Ovary (tissue), 9 donors: ENCODE results near the gene CENATAC. TPM values are rescaled to one million over a fixed set of nuclear protein-coding genes. Genes with fewer than 3 reads are reported as not detected.
"Not testable (repeated sequence)": the region's sequence is repeated elsewhere in the genome, so short reads cannot be mapped to it uniquely, and the experiment has no call there.

Experiments used
- DNase-seq, 5 donors: peaks; one replicate each; pipeline ENCODE4 v3.0.0-alpha.2; 2019 to 2020
- H3K27ac ChIP-seq, 2 donors: fragments of 200-600 bp; one replicate each; pipeline versions ENCODE4 v1.5.1 to v1.8.0; 2019 to 2022
- H3K27me3 ChIP-seq: fragments of 200-600 bp; one replicate; pipeline ENCODE4 v1.8.0; 2022
- H3K36me3 ChIP-seq: fragments of 200-600 bp; sonication (generic); one replicate; pipeline ENCODE4 v1.5.1; 2019
- H3K4me1 ChIP-seq: one replicate; pipeline ENCODE4 v1.8.1; 2013; ENCODE audit warnings: mild to moderate bottlenecking, moderate library complexity; ENCODE audit not compliant: insufficient read depth
- H3K4me3 ChIP-seq: fragments of 200-600 bp; sonication (generic); one replicate; pipeline ENCODE4 v1.5.1; 2017
- H3K9me3 ChIP-seq, 2 donors: fragments of 200-600 bp in 1 of 2; sonication (generic) in 1 of 2; one replicate each; pipeline versions ENCODE4 v1.5.1 to v1.8.1; 2013 to 2019; ENCODE audit warnings: mild to moderate bottlenecking in 1 of 2, moderate library complexity in 1 of 2
- CTCF ChIP-seq, 3 donors: fragments of 450-650 bp in 2 of 3; fragments of 200-600 bp in 1 of 3; IDR thresholded peaks; one replicate each; pipeline versions ENCODE4 v1.5.1 to v1.8.0; 2016 to 2022; ENCODE audit warnings: antibody characterized with exemption in 3 of 3, mild to moderate bottlenecking in 1 of 3
- EP300 ChIP-seq: sonication (generic); formaldehyde crosslinking; IDR thresholded peaks from one replicate; pipeline ENCODE4 v1.6.1; 2017; ENCODE audit warnings: antibody characterized with exemption
- POLR2A ChIP-seq: fragments of 450-650 bp; IDR thresholded peaks from one replicate; pipeline ENCODE4 v1.6.1; 2017; ENCODE audit warnings: antibody characterized with exemption, mild to moderate bottlenecking, moderate library complexity
- WGBS, 3 donors: extraction: QIAGEN DNeasy Blood & Tissue Kit in 1 of 3; methylation state at CpG; one replicate each; pipeline versions ENCODE4 v1.1.5 to v1.1.7; 2013 to 2017; 5-methylcytosine and 5-hydroxymethylcytosine counted together
- intact Hi-C, 4 donors: fragments of 100-400 bp; cut with DNase I; formaldehyde crosslinking; loops; one replicate each; pipeline versions ENCODE4 v1.11.0 to v1.15.1; 2022 to 2023
- polyA plus RNA-seq, 2 donors: library from polyadenylated mRNA; stranded (reverse); fragments of 200-250 nt in 1 of 2; fragments of 350-450 nt in 1 of 2; fragmentation: Illumina TruSeq in 1 of 2; extraction: RNeasy Lipid Tissue Mini Kit (QIAGEN cat#74804) in 1 of 2; gene quantifications; one replicate each; pipeline ENCODE4 v1.2.3, GENCODE V29; 2013 to 2014
- total RNA-seq, 7 donors: library from RNA; depleted of rRNA in 2 of 7; stranded (reverse); fragments of >200 nt in 2 of 7; fragmentation: NEBNext Ultra II Directional in 3 of 7; extraction: Animal tissue kit (Norgen Biotek cat#: 25700) in 3 of 7; gene quantifications; one replicate each; pipeline versions ENCODE4 v1.1.0 to v1.2.4, GENCODE V29; 2016 to 2023
- donor health status: DM: no; HTN: no; CAD: no; lungs with moderate emphysema.
- donor health status: DM: no; HTN: no; CAD: no.
- donor health status: Bipolar disorder and iron deficiency.
- donor health status: DM: yes; HTN: yes; CAD: no.
- donor health status: DM: no; HTN: no; CAD: no.
- donor health status: DM: yes; HTN: yes; CAD: no.

The CENATAC gene
- total and polyA plus RNA-seq, 9 donors = 19.9 to 51.0 (median 26.3) TPM

- H3K9me3 ChIP-seq = no peaks in the 10 kb centered on the region
- H3K4me1 ChIP-seq = peaks cover 1% of the 10 kb centered on the region
- no peak overlapping the region for H3K4me3 ChIP-seq
- DNase-seq = no peak
- H3K27me3 ChIP-seq = no peaks in the 10 kb centered on the region
- no peak overlapping the region for H3K27ac ChIP-seq
- intact Hi-C loops = no loop called here
- WGBS, 3 donors = 52 to 55% (median 54%) methylated on average over 9 of the region's 9 CpGs
- no peaks in the 10 kb centered on the region for H3K36me3 ChIP-seq
- TF ChIP-seq POLR2A (no peak), EP300 (no peak), CTCF (IDR thresholded peaks at IDR 0.05) (no peak)
These were observed 18.5 kb upstream of the CENATAC start for GRCh38 chr11:118979434-118979833.

- 8 to 13% (median 12%) methylated on average over 21 of the region's 21 CpGs for WGBS, 3 donors
- intact Hi-C loops = no loop called here
- TF ChIP-seq CTCF (IDR thresholded peaks at IDR 0.05) = no peak
- no peak for TF ChIP-seq POLR2A
- no peak for TF ChIP-seq EP300
- no peak overlapping the region for H3K4me3 ChIP-seq
- no peaks in the 10 kb centered on the region for H3K9me3 ChIP-seq
- no peak overlapping the region for H3K27ac ChIP-seq
- DNase-seq = no peak
- no peaks in the 10 kb centered on the region for H3K27me3 ChIP-seq
- no peaks in the 10 kb centered on the region for H3K36me3 ChIP-seq
- peaks cover 1% of the 10 kb centered on the region for H3K4me1 ChIP-seq
These were observed 17.6 kb upstream of the CENATAC start for GRCh38 chr11:118980191-118980881.

- H3K4me1 ChIP-seq, H3K4me3 ChIP-seq, H3K9me3 ChIP-seq, DNase-seq, intact Hi-C loops, H3K27ac ChIP-seq, H3K36me3 ChIP-seq, H3K27me3 ChIP-seq: not testable (repeated sequence)
- WGBS, 3 donors = 65 to 76% (median 72%) methylated on average over 7 to 8 of the region's 8 CpGs
These were observed 13.6 kb upstream of the CENATAC start for GRCh38 chr11:118984337-118984736.

GRCh38 chr11:118984825-118985224 lies 13.1 kb upstream of the CENATAC start:
- no peak for TF ChIP-seq EP300
- TF ChIP-seq POLR2A = no peak
- TF ChIP-seq CTCF (IDR thresholded peaks at IDR 0.05) = no peak
- no peaks in the 10 kb centered on the region for H3K27me3 ChIP-seq
- 36 to 63% (median 49%) methylated on average over 2 of the region's 2 CpGs for WGBS, 3 donors
- H3K9me3 ChIP-seq = no peaks in the 10 kb centered on the region
- intact Hi-C loops = no loop called here
- H3K4me1 ChIP-seq = peaks cover 1% of the 10 kb centered on the region
- no peak overlapping the region for H3K27ac ChIP-seq
- DNase-seq = no peak
- H3K4me3 ChIP-seq = no peak overlapping the region
- no peaks in the 10 kb centered on the region for H3K36me3 ChIP-seq

GRCh38 chr11:118988280-118988679 lies 9.7 kb upstream of the CENATAC start:
- Histone ChIP-seq H3K4me3 (no peak overlapping the region), H3K27ac (no peak overlapping the region), H3K27me3 (no peaks in the 10 kb centered on the region), H3K9me3 (no peaks in the 10 kb centered on the region), H3K36me3 (no peaks in the 10 kb centered on the region), H3K4me1 (no peaks in the 10 kb centered on the region)
- TF ChIP-seq EP300 (no peak), CTCF (IDR thresholded peaks at IDR 0.05) (no peak), POLR2A (no peak)
- intact Hi-C loops = no loop called here
- DNase-seq = no peak
- 83 to 87% (median 86%) methylated on average over 5 of the region's 5 CpGs for WGBS, 3 donors

GRCh38 chr11:118991486-118992038 lies 6.4 kb upstream of the CENATAC start:
- intact Hi-C loops, H3K9me3 ChIP-seq, H3K27ac ChIP-seq, DNase-seq, H3K4me3 ChIP-seq, H3K36me3 ChIP-seq, H3K27me3 ChIP-seq, H3K4me1 ChIP-seq: not testable (repeated sequence)
- WGBS, 3 donors = 93 to 99% (median 96%) methylated on average over 32 to 44 of the region's 44 CpGs
